Measurements from ENCODE around the gene TRIP10. TPM values are rescaled to one million over a fixed set of nuclear protein-coding genes. Genes with fewer than 3 reads are reported as not detected.

The TRIP10 gene
- total and polyA plus RNA-seq, 8 donors, result 30.1 to 111 (median 66.8) TPM

GRCh38 chr19:6699935-6700334, 39.5 kb upstream of the TRIP10 start:
- Histone ChIP-seq H3K27me3 (peaks cover 0 to 9% (median 0%) of the 10 kb centered on the region in 3 donors), H3K4me1 (no peaks in the 10 kb centered on the region), H3K9me3 (no peaks in the 10 kb centered on the region), H3K4me3 (no peak overlapping the region), H3K36me3 (peaks cover 0 to 10% (median 0%) of the 10 kb centered on the region in 4 donors), H3K27ac (no peak overlapping the region)
- intact Hi-C loops (cut with DNase I; ENCODE audit: low total_unique reads), result no loop called here
- DNase-seq, result no peak
- TF ChIP-seq POLR2A (IDR thresholded peaks at IDR 0.05), result no peak
- TF ChIP-seq EP300 (IDR thresholded peaks at IDR 0.05), result no peak
- TF ChIP-seq POLR2AphosphoS5 (IDR thresholded peaks at IDR 0.05), result no peak
- TF ChIP-seq CTCF (IDR thresholded peaks at IDR 0.05), result no peak

DNA sequence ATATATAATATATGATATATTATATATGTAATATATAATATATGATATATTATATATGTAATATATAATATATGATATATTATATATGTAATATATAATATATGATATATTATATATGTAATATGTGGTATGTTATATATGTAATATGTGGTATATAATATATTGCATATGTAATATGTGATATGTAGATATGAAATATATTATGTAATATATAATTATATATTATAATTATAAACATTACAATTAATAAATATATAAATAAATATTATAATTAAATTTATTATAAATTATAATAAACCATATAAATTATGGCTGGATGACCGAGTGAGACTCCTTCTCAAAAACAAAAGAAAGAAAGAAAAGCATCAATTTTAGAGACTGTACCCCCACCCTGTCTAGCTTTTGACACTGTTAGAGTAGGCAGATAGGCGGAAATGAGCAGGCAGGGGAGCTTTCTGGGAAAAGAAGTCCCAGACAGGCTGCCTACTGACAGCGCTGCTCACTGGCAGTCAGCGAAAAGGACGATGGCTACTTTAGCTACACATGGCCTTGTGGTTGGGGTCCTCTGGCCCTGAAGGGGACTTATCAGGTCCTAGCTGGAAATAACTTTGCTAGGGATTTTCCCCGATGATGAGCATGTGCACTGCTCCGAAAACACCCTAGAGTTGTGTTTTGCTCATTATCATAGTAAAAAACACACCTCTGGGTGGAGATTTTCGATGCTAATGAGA, 38.7 kb upstream of the TRIP10 start:
- intact Hi-C loops (cut with DNase I; ENCODE audit: low total_unique reads), result no loop called here
- Histone ChIP-seq H3K4me3 (no peak overlapping the region), H3K36me3 (peaks cover 0 to 10% (median 0%) of the 10 kb centered on the region in 4 donors), H3K27ac (no peak overlapping the region), H3K4me1 (no peaks in the 10 kb centered on the region), H3K9me3 (no peaks in the 10 kb centered on the region), H3K27me3 (peaks cover 0 to 9% (median 0%) of the 10 kb centered on the region in 3 donors)
- no peak for TF ChIP-seq CTCF (IDR thresholded peaks at IDR 0.05)
- no peak for TF ChIP-seq POLR2A (IDR thresholded peaks at IDR 0.05)
- no peak for TF ChIP-seq EP300 (IDR thresholded peaks at IDR 0.05)
- TF ChIP-seq POLR2AphosphoS5 (IDR thresholded peaks at IDR 0.05), result no peak
- no peak for DNase-seq
- 85 to 93% (median 92%) methylated on average over 8 of the region's 8 CpGs for WGBS, 5 donors

DNA sequence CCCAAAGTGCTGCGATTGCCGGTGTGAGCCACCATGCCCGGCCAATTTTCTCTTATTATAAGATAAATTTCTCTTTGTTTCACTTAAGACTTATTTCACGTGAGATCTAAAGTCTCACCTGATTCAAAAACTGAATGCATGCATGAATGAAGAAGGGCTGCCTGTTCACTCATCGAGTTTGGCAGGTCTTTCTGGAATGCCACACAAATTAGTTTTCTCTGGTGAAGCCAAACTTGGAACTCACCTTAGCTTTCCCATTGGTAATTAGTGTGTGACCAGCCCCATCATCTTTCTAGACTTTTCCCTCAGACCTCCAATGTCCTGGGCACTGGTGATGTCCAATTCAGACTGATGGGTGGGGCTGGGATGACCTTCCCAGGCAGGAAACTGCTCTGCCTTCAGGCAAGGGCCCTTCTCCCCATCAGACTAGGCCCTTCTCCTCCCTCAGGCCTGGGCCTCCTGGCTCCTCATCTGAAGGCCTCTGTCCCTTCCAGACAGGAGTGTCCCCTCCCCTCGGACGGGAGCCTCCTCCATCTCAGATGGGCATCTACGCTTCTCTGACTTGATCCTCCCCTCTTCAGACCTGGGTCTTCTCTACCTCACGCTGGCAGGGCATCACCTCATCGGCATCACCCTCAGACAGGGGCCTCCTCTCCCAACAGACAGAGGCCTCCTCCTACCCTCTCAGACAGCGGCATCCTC, 33.4 kb upstream of the TRIP10 start:
- peaks cover 0 to 6% (median 0%) of the 10 kb centered on the region in 4 donors for H3K4me1 ChIP-seq
- TF ChIP-seq CTCF (IDR thresholded peaks at IDR 0.05), result no peak
- no peak for TF ChIP-seq EP300 (IDR thresholded peaks at IDR 0.05)
- no peak for TF ChIP-seq POLR2AphosphoS5 (IDR thresholded peaks at IDR 0.05)
- TF ChIP-seq POLR2A (IDR thresholded peaks at IDR 0.05), result no peak
- no peak overlapping the region for H3K27ac ChIP-seq
- H3K27me3 ChIP-seq, result peaks cover 0 to 55% (median 9%) of the 10 kb centered on the region in 3 donors
- H3K36me3 ChIP-seq, result peaks cover 0 to 13% (median 2%) of the 10 kb centered on the region in 4 donors
- no peaks in the 10 kb centered on the region for H3K9me3 ChIP-seq
- intact Hi-C loops (cut with DNase I; ENCODE audit: low total_unique reads), result no loop called here
- no peak overlapping the region for H3K4me3 ChIP-seq
- no peak for DNase-seq
- 80 to 88% (median 82%) methylated on average over 11 of the region's 11 CpGs for WGBS, 5 donors

- Histone ChIP-seq H3K4me3 (no peak overlapping the region), H3K4me1 (peaks cover 0 to 6% (median 0%) of the 10 kb centered on the region in 4 donors), H3K27ac (no peak overlapping the region), H3K27me3 (peaks cover 0 to 60% (median 9%) of the 10 kb centered on the region in 3 donors), H3K36me3 (peaks cover 0 to 13% (median 2%) of the 10 kb centered on the region in 4 donors), H3K9me3 (no peaks in the 10 kb centered on the region)
- WGBS, 5 donors, result 46 to 78% (median 56%) methylated on average over 2 to 3 of the region's 3 CpGs
- intact Hi-C loops (cut with DNase I; ENCODE audit: low total_unique reads), result no loop called here
- no peak for TF ChIP-seq POLR2A (IDR thresholded peaks at IDR 0.05)
- TF ChIP-seq EP300 (IDR thresholded peaks at IDR 0.05), result no peak
- TF ChIP-seq CTCF (IDR thresholded peaks at IDR 0.05), result no peak
- TF ChIP-seq POLR2AphosphoS5 (IDR thresholded peaks at IDR 0.05), result no peak
- DNase-seq, result no peak
Measured at GRCh38 chr19:6706633-6706958, 32.9 kb upstream of the TRIP10 start.
